Neural progenitor cell (in vitro differentiated cells): ENCODE data around the gene NKD1.

Source experiments
- EZH2phosphoT487 ChIP-seq: fragments of 200-600 bp; sonication (generic); IDR thresholded peaks from 2 replicates; pipeline ENCODE4 v1.6.1; 2017; ENCODE audit warnings: antibody characterized with exemption
- TF ChIP-seq, protein P1 (sequence below): fragments of 200-600 bp; sonication (generic); IDR thresholded peaks from 2 replicates; pipeline ENCODE4 v1.5.1; 2017; ENCODE audit warnings: antibody characterized with exemption, mild to moderate bottlenecking

DNA sequence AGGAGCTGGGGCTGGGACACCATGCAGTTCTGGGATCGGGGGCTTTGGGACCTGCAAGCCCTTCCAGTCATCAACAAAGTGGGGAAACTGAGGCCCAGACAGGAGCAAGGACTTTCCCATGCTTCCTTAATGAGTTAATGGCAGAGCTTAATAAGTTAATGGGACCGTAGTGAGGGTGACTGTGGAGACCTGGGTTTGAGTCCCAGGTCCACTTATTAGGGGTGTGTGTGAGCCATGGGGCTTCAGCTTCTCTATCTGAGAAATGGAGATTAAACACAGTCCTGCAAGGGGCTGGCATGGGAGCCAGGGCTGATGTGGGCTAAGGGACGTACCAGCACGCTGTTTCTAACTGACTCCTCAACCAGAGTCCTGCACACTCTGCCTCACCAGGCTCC, 41.7 kb upstream of the NKD1 start:
- TF ChIP-seq, protein P1, sequence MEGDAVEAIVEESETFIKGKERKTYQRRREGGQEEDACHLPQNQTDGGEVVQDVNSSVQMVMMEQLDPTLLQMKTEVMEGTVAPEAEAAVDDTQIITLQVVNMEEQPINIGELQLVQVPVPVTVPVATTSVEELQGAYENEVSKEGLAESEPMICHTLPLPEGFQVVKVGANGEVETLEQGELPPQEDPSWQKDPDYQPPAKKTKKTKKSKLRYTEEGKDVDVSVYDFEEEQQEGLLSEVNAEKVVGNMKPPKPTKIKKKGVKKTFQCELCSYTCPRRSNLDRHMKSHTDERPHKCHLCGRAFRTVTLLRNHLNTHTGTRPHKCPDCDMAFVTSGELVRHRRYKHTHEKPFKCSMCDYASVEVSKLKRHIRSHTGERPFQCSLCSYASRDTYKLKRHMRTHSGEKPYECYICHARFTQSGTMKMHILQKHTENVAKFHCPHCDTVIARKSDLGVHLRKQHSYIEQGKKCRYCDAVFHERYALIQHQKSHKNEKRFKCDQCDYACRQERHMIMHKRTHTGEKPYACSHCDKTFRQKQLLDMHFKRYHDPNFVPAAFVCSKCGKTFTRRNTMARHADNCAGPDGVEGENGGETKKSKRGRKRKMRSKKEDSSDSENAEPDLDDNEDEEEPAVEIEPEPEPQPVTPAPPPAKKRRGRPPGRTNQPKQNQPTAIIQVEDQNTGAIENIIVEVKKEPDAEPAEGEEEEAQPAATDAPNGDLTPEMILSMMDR = no peak
- no peak for TF ChIP-seq EZH2phosphoT487
